Thyroid gland (tissue), 4 donors: ENCODE results near the gene SEMA6B. TPM values are rescaled to one million over a fixed set of nuclear protein-coding genes. Genes with fewer than 3 reads are reported as not detected.
A peak's percentile ranks its signal among the peaks of the same experiment; 100 is the strongest.

Experiments
- DNase-seq, 2 donors: peaks; one replicate each; pipeline ENCODE4 v3.0.0-alpha.2; 2019
- H3K27ac ChIP-seq, 3 donors: fragments of 200-600 bp; sonication (generic); 1 replicate in 2 of 3; 2 replicates in 1 of 3; pipeline ENCODE4 v1.5.1; 2016 to 2019; ENCODE audit warnings: mild to moderate bottlenecking in 1 of 3, moderate library complexity in 1 of 3
- H3K27me3 ChIP-seq: fragments of 200-600 bp; sonication (generic); one replicate; pipeline ENCODE4 v1.5.1; 2019
- H3K36me3 ChIP-seq, 2 donors: fragments of 200-600 bp; sonication (generic); one replicate each; pipeline ENCODE4 v1.5.1; 2016 to 2019
- H3K4me1 ChIP-seq, 2 donors: fragments of 200-600 bp; sonication (generic); one replicate each; pipeline ENCODE4 v1.5.1; 2017 to 2019
- H3K4me3 ChIP-seq, 3 donors: fragments of 200-600 bp; sonication (generic); replicated peaks in 1 of 3; 1 replicate in 2 of 3; 2 replicates in 1 of 3; pipeline ENCODE4 v1.5.1; 2016; ENCODE audit warnings: mild to moderate bottlenecking in 1 of 3
- H3K9me3 ChIP-seq: fragments of 200-600 bp; sonication (generic); one replicate; pipeline ENCODE4 v1.5.1; 2017
- CTCF ChIP-seq, 6 experiments: fragments of 200-600 bp in 3 of 6; fragments of 450-650 bp in 3 of 6; sonication (generic) in 3 of 6; IDR thresholded peaks; one replicate each; pipeline ENCODE4 v1.5.1; 2016 to 2019; ENCODE audit warnings: antibody characterized with exemption in 6 of 6, mild to moderate bottlenecking in 2 of 6, inconsistent platforms in 1 of 6, moderate library complexity in 1 of 6
- POLR2A ChIP-seq, 2 donors: fragments of 450-650 bp; IDR thresholded peaks; one replicate each; pipeline ENCODE4 v1.6.1; 2017; ENCODE audit warnings: antibody characterized with exemption in 2 of 2, mild to moderate bottlenecking in 2 of 2, moderate library complexity in 1 of 2
- WGBS, 2 donors: methylation state at CpG; one replicate each; pipeline ENCODE4 v1.1.5; 2017; 5-methylcytosine and 5-hydroxymethylcytosine counted together
- intact Hi-C: fragments of 100-400 bp; cut with DNase I; formaldehyde crosslinking; loops from one replicate; pipeline ENCODE4 v1.15.1; 2023
- total RNA-seq, 4 donors: library from RNA; depleted of rRNA; stranded (reverse); fragments of >200 nt; gene quantifications; one replicate each; pipeline ENCODE4 v1.2.3, GENCODE V29; 2016

The SEMA6B gene
- total RNA-seq, 4 donors from 2014 or later: 1.2 to 9.1 (median 4.2) TPM

- TF ChIP-seq POLR2A (IDR thresholded peaks at IDR 0.05) (no peak), CTCF (IDR thresholded peaks at IDR 0.05) (no peak)
- Histone ChIP-seq H3K4me3 (no peak overlapping the region), H3K27ac (no peak overlapping the region), H3K4me1 (no peaks in the 10 kb centered on the region), H3K27me3 (no peaks in the 10 kb centered on the region), H3K36me3 (no peaks in the 10 kb centered on the region), H3K9me3 (no peaks in the 10 kb centered on the region)
- 78 to 83% methylated on average over 12 of the region's 12 CpGs for WGBS, 2 donors
- intact Hi-C loops: no loop called here
- no peak for DNase-seq
These were observed 18.2 kb downstream of the SEMA6B start for GRCh38 chr19:4541114-4541805.

- TF ChIP-seq POLR2A (IDR thresholded peaks at IDR 0.05): no peak
- no peak for TF ChIP-seq CTCF (IDR thresholded peaks at IDR 0.05)
- Histone ChIP-seq H3K27ac (no peak within 1 kb of the TSS), H3K27me3 (no peaks in the 10 kb centered on the region), H3K9me3 (no peaks in the 10 kb centered on the region), H3K4me3 (no peak within 1 kb of the TSS), H3K4me1 (peaks cover 8 to 9% of the 10 kb centered on the region in 2 donors), H3K36me3 (no peaks in the 10 kb centered on the region)
- peak; percentile 9 to 16 for DNase-seq
- 47 to 62% methylated on average over 9 to 12 of the region's 14 CpGs for WGBS, 2 donors
- intact Hi-C loops: no loop called here
These were observed 19.5 kb downstream of the SEMA6B start, which contains the start of gene LRG1 for GRCh38 chr19:4539693-4540581. Gene LRG1, minus strand, starts transcription at chr19:4540036. Its CDS starts 23 bp downstream, at chr19:4540013.

- H3K4me3 ChIP-seq: no peak overlapping the region
- WGBS, 2 donors: 81 to 88% methylated on average over 3 of the region's 3 CpGs
- no peaks in the 10 kb centered on the region for H3K27me3 ChIP-seq
- no peak overlapping the region for H3K27ac ChIP-seq
- no peak for TF ChIP-seq POLR2A (IDR thresholded peaks at IDR 0.05)
- no peak for TF ChIP-seq CTCF (IDR thresholded peaks at IDR 0.05)
- intact Hi-C loops: no loop called here
- H3K4me1 ChIP-seq: peaks cover 8 to 9% of the 10 kb centered on the region in 2 donors
- no peaks in the 10 kb centered on the region for H3K9me3 ChIP-seq
- no peak for DNase-seq
- no peaks in the 10 kb centered on the region for H3K36me3 ChIP-seq
These were observed 20.3 kb downstream of the SEMA6B start for GRCh38 chr19:4539169-4539692.

GRCh38 chr19:4538601-4538954 lies 20.9 kb downstream of the SEMA6B start:
- Histone ChIP-seq H3K27me3 (no peaks in the 10 kb centered on the region), H3K4me3 (no peak overlapping the region), H3K27ac (no peak overlapping the region), H3K9me3 (no peaks in the 10 kb centered on the region), H3K4me1 (peaks cover 8 to 9% of the 10 kb centered on the region in 2 donors), H3K36me3 (no peaks in the 10 kb centered on the region)
- TF ChIP-seq CTCF (IDR thresholded peaks at IDR 0.05) (no peak), POLR2A (IDR thresholded peaks at IDR 0.05) (no peak)
- WGBS, 2 donors: 92% methylated on average over 13 of the region's 13 CpGs; no CpG with 5 or more reads in 1 of the 2 donors
- intact Hi-C loops: no loop called here
- no peak for DNase-seq
